A673 (cell line): ENCODE measurements around the gene RNF145. TPM values are rescaled to one million over a fixed set of nuclear protein-coding genes. Genes with fewer than 3 reads are reported as not detected.
"Not testable (repeated sequence)": the region's sequence is repeated elsewhere in the genome, so short reads cannot be mapped to it uniquely, and the experiment has no call there.

Source experiments
- BruUV-seq: library from RNA; stranded (reverse); fragments of 400-500 nt; replicated peaks from 2 replicates; lab custom pipeline; 2021; lab: Mats Ljungman, UMichigan
- CTCF ChIA-PET: fragments of 300-600 bp; sonication (Branson Sonifier 250); formaldehyde crosslinking; loops from one replicate; lab custom pipeline; 2022; ENCODE audit warnings: antibody characterized with exemption; lab: Charles Lee
- POLR2A ChIA-PET: fragments of 300-600 bp; sonication (Branson Sonifier 250); formaldehyde crosslinking; loops from one replicate; lab custom pipeline; 2022; ENCODE audit warnings: antibody characterized with exemption; ENCODE audit not compliant: low non-redundant PET; lab: Charles Lee
- DNase-seq: peaks from one replicate; pipeline ENCODE4 v3.0.0-alpha.2; 2015; ENCODE audit warnings: low spot score
- H3K27ac ChIP-seq: fragments of 200-600 bp; sonication (generic); 2 replicates; pipeline ENCODE4 v1.5.1; 2016; ENCODE audit warnings: mixed run types, low read depth, mild to moderate bottlenecking, mixed read lengths, antibody characterized with exemption, low read length; ENCODE audit not compliant: poor library complexity, severe bottlenecking
- H3K27me3 ChIP-seq: fragments of 200-600 bp; sonication (generic); replicated peaks from 2 replicates; pipeline ENCODE4 v1.6.1; 2017; ENCODE audit warnings: mixed run types, low read depth, mild to moderate bottlenecking, mixed read lengths, antibody characterized with exemption, low read length; ENCODE audit not compliant: insufficient read depth, poor library complexity
- H3K36me3 ChIP-seq: fragments of 200-600 bp; sonication (generic); 2 replicates; pipeline ENCODE4 v1.6.1; 2016; ENCODE audit warnings: mixed run types, mild to moderate bottlenecking, mixed read lengths, antibody characterized with exemption, low read length; ENCODE audit not compliant: insufficient read depth, poor library complexity, severe bottlenecking
- H3K4me1 ChIP-seq: fragments of 200-600 bp; sonication (generic); 2 replicates; pipeline ENCODE4 v1.6.1; 2017; ENCODE audit warnings: mixed run types, mild to moderate bottlenecking, mixed read lengths, antibody characterized with exemption, low read length; ENCODE audit not compliant: insufficient read depth, poor library complexity, severe bottlenecking
- H3K4me3 ChIP-seq: fragments of 200-600 bp; sonication (generic); 2 replicates; pipeline ENCODE4 v1.5.1; 2016; ENCODE audit warnings: low read depth, mixed run types, mild to moderate bottlenecking, mixed read lengths, low read length; ENCODE audit not compliant: poor library complexity, severe bottlenecking
- H3K9me3 ChIP-seq: fragments of 200-600 bp; sonication (generic); 2 replicates; pipeline ENCODE4 v1.6.1; 2016; ENCODE audit warnings: mixed run types, low read depth, mild to moderate bottlenecking, mixed read lengths, antibody characterized with exemption, low read length; ENCODE audit not compliant: poor library complexity, severe bottlenecking
- EZH2 ChIP-seq: fragments of 200-600 bp; sonication (generic); IDR thresholded peaks from 2 replicates; pipeline ENCODE4 v1.6.1; 2017; ENCODE audit warnings: borderline replicate concordance, low read depth, mild to moderate bottlenecking, mixed read lengths, antibody characterized with exemption, low read length; ENCODE audit not compliant: poor library complexity, severe bottlenecking
- intact Hi-C: fragments of 100-400 bp; cut with micrococcal nuclease; formaldehyde crosslinking; loops from one replicate; pipeline ENCODE4 v1.10.0; 2022; ENCODE audit not compliant: unreplicated experiment
- total RNA-seq: library from RNA; stranded (reverse); gene quantifications from 2 replicates; pipeline ENCODE4 v1.2.3, GENCODE V29; 2021
- TF ChIP-seq, protein P1 (sequence below): fragments of 300-800, 200-600 bp; sonication (generic); conservative IDR thresholded peaks from 2 replicates; pipeline ENCODE4 v1.5.1; 2017; ENCODE audit warnings: low read depth, mild to moderate bottlenecking, antibody characterized with exemption, low read length, moderate library complexity, mixed read lengths

The RNF145 gene
- total RNA-seq, 1 experiment from 2014 or later, result 132 TPM

DNA sequence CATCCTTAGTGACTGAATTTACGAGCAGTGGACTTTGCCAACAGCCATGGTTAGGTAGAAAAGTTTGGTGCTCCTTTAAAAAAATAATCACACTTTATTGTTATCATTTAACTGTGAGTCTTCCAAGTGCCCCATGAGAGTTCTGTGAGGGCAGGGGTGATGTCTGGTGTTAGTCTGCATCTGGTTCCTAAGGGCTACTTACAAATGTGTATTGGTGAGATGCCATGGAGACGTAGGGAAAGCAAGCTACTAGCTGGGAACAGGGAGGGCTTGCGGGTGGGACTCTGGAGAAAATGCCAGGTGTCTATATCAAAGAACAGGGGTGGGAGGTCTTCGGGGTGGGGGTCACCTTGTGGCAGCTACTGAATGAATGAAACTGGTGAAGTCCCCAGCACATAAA is 62.5 kb downstream of the RNF145 start:
- H3K27me3 ChIP-seq, result no peaks in the 10 kb centered on the region
- no peak overlapping the region for H3K4me3 ChIP-seq
- CTCF ChIA-PET, result interaction anchor here (0.6 kb wide), 2 partner anchors 388 to 804 kb away, joined by 3 to 4 read pairs; no protein-coding TSS in a partner anchor
- TF ChIP-seq, protein P1, sequence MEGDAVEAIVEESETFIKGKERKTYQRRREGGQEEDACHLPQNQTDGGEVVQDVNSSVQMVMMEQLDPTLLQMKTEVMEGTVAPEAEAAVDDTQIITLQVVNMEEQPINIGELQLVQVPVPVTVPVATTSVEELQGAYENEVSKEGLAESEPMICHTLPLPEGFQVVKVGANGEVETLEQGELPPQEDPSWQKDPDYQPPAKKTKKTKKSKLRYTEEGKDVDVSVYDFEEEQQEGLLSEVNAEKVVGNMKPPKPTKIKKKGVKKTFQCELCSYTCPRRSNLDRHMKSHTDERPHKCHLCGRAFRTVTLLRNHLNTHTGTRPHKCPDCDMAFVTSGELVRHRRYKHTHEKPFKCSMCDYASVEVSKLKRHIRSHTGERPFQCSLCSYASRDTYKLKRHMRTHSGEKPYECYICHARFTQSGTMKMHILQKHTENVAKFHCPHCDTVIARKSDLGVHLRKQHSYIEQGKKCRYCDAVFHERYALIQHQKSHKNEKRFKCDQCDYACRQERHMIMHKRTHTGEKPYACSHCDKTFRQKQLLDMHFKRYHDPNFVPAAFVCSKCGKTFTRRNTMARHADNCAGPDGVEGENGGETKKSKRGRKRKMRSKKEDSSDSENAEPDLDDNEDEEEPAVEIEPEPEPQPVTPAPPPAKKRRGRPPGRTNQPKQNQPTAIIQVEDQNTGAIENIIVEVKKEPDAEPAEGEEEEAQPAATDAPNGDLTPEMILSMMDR, result no peak
- BruUV-seq, result no TSS peak
- no peak for DNase-seq
- no peaks in the 10 kb centered on the region for H3K36me3 ChIP-seq
- H3K9me3 ChIP-seq, result no peaks in the 10 kb centered on the region
- no peak overlapping the region for H3K27ac ChIP-seq
- no peaks in the 10 kb centered on the region for H3K4me1 ChIP-seq
- intact Hi-C loops, result no loop called here
- POLR2A ChIA-PET, result no interaction called here

DNA sequence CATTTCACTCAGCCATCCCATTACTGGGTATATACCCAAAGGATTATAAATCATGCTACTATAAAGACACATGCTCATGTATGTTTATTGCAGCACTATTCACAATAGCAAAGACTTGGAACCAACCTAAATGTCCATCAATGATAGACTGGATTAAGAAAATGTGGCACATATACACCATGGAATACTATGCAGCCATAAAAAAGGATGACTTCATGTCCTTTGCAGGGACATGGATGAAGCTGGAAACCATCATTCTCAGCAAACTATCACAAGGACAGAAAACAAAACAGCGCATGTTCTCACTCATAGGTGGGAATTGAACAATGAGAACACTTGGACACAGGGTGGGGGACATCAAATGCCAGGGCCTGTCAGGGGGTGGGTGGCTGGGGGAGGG is 64.2 kb downstream of the RNF145 start:
- H3K4me3 ChIP-seq, POLR2A ChIA-PET, H3K27me3 ChIP-seq, H3K4me1 ChIP-seq, intact Hi-C loops, H3K27ac ChIP-seq, H3K36me3 ChIP-seq, H3K9me3 ChIP-seq, BruUV-seq, CTCF ChIA-PET, DNase-seq: not testable (repeated sequence)

DNA sequence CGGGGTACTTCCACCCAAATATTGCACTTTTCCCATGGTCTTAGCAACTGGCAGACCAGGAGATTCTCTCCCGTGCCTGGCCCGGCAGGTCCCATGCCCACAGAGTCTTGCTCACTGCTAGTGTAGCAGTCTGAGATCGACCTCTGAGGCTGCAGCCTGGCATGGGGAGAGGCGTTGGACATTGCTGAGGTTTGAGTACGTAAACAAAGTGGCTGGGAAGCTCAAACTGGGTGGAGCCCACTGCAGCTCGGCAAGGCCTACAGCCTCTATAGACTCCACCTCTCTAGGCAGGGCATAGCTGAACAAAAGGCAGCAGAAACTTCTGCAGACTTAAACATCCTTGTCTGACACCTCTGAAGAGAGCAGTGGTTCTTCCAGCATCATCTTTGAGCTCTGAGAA is 69.6 kb downstream of the RNF145 start:
- TF ChIP-seq EZH2, result no peak
- TF ChIP-seq, protein P1, result no peak
- Histone ChIP-seq H3K4me1 (no peaks in the 10 kb centered on the region), H3K27me3 (no peaks in the 10 kb centered on the region), H3K36me3 (no peaks in the 10 kb centered on the region), H3K4me3 (no peak overlapping the region), H3K27ac (no peak overlapping the region), H3K9me3 (no peaks in the 10 kb centered on the region)
- intact Hi-C loops, result loop anchor here (10.0 kb wide), 2 partner anchors 445 to 1375 kb away; no protein-coding TSS in a partner anchor
- BruUV-seq, result no TSS peak
- DNase-seq, result no peak
- CTCF ChIA-PET, result no interaction called here
- POLR2A ChIA-PET, result no interaction called here

DNA sequence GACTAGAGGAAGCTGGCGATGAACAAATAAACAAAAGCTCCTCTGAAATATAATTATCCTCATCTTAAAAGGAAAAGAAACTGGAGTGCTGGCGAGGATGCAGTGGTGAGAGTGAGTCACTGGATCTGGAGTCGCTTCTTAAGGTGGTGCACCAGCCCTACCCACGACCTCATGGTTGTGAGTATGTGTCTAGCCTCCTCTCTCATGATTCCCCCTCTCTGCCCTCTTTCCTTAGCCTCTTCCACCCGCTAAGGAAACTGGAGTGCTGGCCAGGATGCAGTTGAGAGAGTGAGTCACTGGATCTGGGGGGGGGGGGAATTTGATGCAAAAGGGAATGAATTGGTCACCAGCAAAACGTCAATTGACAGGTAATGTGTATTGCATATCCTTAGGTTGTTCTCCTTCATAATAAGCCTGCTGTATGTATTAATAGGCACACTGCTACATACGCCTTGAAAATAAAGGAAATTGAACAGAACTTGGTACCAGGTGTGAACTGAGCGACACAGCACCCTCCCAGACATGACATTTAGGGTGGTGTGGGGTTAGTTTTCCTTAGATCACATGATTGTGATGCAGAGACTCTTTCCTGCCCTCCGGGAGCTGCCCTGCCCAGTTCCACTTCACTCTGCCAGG is 73.3 kb downstream of the RNF145 start:
- ChIA-PET POLR2A (no interaction called here), CTCF (no interaction called here)
- DNase-seq, result no peak
- intact Hi-C loops, result loop anchor here (10.0 kb wide), 2 partner anchors 441 to 1371 kb away; no protein-coding TSS in a partner anchor
- TF ChIP-seq EZH2, result no peak
- TF ChIP-seq, protein P1, result no peak
- no peaks in the 10 kb centered on the region for H3K36me3 ChIP-seq
- no peaks in the 10 kb centered on the region for H3K9me3 ChIP-seq
- H3K4me3 ChIP-seq, result no peak overlapping the region
- no TSS peak for BruUV-seq
- no peak overlapping the region for H3K27ac ChIP-seq
- H3K4me1 ChIP-seq, result no peaks in the 10 kb centered on the region
- H3K27me3 ChIP-seq, result no peaks in the 10 kb centered on the region
